ENCODE results near the gene PF4V1.

- TF ChIP-seq, protein P1, sequence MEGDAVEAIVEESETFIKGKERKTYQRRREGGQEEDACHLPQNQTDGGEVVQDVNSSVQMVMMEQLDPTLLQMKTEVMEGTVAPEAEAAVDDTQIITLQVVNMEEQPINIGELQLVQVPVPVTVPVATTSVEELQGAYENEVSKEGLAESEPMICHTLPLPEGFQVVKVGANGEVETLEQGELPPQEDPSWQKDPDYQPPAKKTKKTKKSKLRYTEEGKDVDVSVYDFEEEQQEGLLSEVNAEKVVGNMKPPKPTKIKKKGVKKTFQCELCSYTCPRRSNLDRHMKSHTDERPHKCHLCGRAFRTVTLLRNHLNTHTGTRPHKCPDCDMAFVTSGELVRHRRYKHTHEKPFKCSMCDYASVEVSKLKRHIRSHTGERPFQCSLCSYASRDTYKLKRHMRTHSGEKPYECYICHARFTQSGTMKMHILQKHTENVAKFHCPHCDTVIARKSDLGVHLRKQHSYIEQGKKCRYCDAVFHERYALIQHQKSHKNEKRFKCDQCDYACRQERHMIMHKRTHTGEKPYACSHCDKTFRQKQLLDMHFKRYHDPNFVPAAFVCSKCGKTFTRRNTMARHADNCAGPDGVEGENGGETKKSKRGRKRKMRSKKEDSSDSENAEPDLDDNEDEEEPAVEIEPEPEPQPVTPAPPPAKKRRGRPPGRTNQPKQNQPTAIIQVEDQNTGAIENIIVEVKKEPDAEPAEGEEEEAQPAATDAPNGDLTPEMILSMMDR (IDR thresholded peaks at IDR 0.05; ENCODE audit: insufficient read depth, low read depth, low read length): no peak
- no peak for TF ChIP-seq EZH2 (IDR thresholded peaks at IDR 0.05; ENCODE audit: insufficient read depth, low read length)
Observed at GRCh38 chr4:73875401-73875800, 22.3 kb downstream of the PF4V1 start.
